Chondrocyte (in vitro differentiated cells): ENCODE results near the gene BTLA. TPM values are rescaled to one million over a fixed set of nuclear protein-coding genes. Genes with fewer than 3 reads are reported as not detected.

Source experiments
- DNase-seq: peaks from one replicate; pipeline ENCODE4 v3.0.0; 2021; ENCODE audit warnings: mixed read lengths, low spot score
- H3K27ac Mint-ChIP-seq: one replicate; pipeline ENCODE4 v1.8.0; 2021; ENCODE audit warnings: mild to moderate bottlenecking, moderate library complexity, mixed read lengths; ENCODE audit not compliant: unreplicated experiment
- H3K27me3 Mint-ChIP-seq: 2 replicates; pipeline ENCODE4 v1.8.0; 2021; ENCODE audit warnings: low read depth, mixed read lengths
- H3K36me3 Mint-ChIP-seq: 2 replicates; pipeline ENCODE4 v1.8.0; 2021; ENCODE audit warnings: low read depth, mixed read lengths
- H3K4me1 Mint-ChIP-seq: 2 replicates; pipeline ENCODE4 v1.8.0; 2021; ENCODE audit warnings: low read depth, mild to moderate bottlenecking, mixed read lengths
- H3K4me3 Mint-ChIP-seq: one replicate; pipeline ENCODE4 v1.8.0; 2021; ENCODE audit warnings: mild to moderate bottlenecking, moderate library complexity, mixed read lengths; ENCODE audit not compliant: unreplicated experiment
- H3K9me3 Mint-ChIP-seq: 2 replicates; pipeline ENCODE4 v1.8.0; 2021; ENCODE audit warnings: low read depth, mixed read lengths
- CTCF ChIP-seq: fragments of 200-600 bp; sonication (generic); IDR thresholded peaks from 2 replicates; pipeline ENCODE4 v1.5.0; 2021; ENCODE audit warnings: antibody characterized with exemption, mild to moderate bottlenecking, moderate library complexity
- total RNA-seq: library from RNA; stranded (reverse); gene quantifications from 3 replicates; pipeline ENCODE4 v1.2.1, GENCODE V29; 2021

Gene BTLA
- total RNA-seq, 1 donor from 2014 or later: 0.42 TPM

- TF ChIP-seq CTCF: no peak
- Mint-ChIP-seq H3K27ac (no peak overlapping the region), H3K4me1 (no peaks in the 10 kb centered on the region), H3K4me3 (no peak overlapping the region), H3K36me3 (no peaks in the 10 kb centered on the region), H3K27me3 (peaks cover 4% of the 10 kb centered on the region), H3K9me3 (no peaks in the 10 kb centered on the region)
- no peak for DNase-seq
Measured at GRCh38 chr3:112476346-112476745, 22.9 kb downstream of the BTLA start.

GRCh38 chr3:112474796-112475195 is 24.5 kb downstream of the BTLA start:
- H3K27me3 Mint-ChIP-seq: peaks cover 4% of the 10 kb centered on the region

GRCh38 chr3:112472691-112473090 is 26.6 kb downstream of the BTLA start:
- no peak for TF ChIP-seq CTCF
- Mint-ChIP-seq H3K9me3 (no peaks in the 10 kb centered on the region), H3K36me3 (no peaks in the 10 kb centered on the region), H3K4me3 (no peak overlapping the region), H3K4me1 (peaks cover 20% of the 10 kb centered on the region), H3K27ac (no peak overlapping the region), H3K27me3 (peaks cover 2% of the 10 kb centered on the region)
- no peak for DNase-seq

More at GRCh38 chr3:112474796-112475195, 24.5 kb downstream of the BTLA start:
- Mint-ChIP-seq H3K36me3 (no peaks in the 10 kb centered on the region), H3K4me3 (no peak overlapping the region), H3K9me3 (no peaks in the 10 kb centered on the region), H3K4me1 (peaks cover 14% of the 10 kb centered on the region), H3K27ac (no peak overlapping the region)
- no peak for DNase-seq
- TF ChIP-seq CTCF: no peak

GRCh38 chr3:112471596-112472325 is 27.5 kb downstream of the BTLA start:
- no peak overlapping the region for H3K27ac Mint-ChIP-seq

GRCh38 chr3:112470788-112471187 is 28.5 kb downstream of the BTLA start:
- Mint-ChIP-seq H3K36me3 (no peaks in the 10 kb centered on the region), H3K27me3 (peaks cover 2% of the 10 kb centered on the region), H3K4me3 (no peak overlapping the region), H3K9me3 (no peaks in the 10 kb centered on the region), H3K27ac (no peak overlapping the region), H3K4me1 (peaks cover 25% of the 10 kb centered on the region)
- TF ChIP-seq CTCF: no peak
- no peak for DNase-seq

More at GRCh38 chr3:112471596-112472325, 27.5 kb downstream of the BTLA start:
- DNase-seq: no peak
- Mint-ChIP-seq H3K4me3 (no peak overlapping the region), H3K27me3 (peaks cover 2% of the 10 kb centered on the region), H3K4me1 (peaks cover 25% of the 10 kb centered on the region), H3K9me3 (no peaks in the 10 kb centered on the region), H3K36me3 (no peaks in the 10 kb centered on the region)
- TF ChIP-seq CTCF: no peak
